ENCODE measurements around the gene RNF150. TPM values are rescaled to one million over a fixed set of nuclear protein-coding genes. Genes with fewer than 3 reads are reported as not detected.

Gene RNF150
- total and polyA plus RNA-seq, 9 donors = 7.6 to 43.2 (median 31.2) TPM

GRCh38 chr4:141118381-141118780 lies 14.9 kb downstream of the RNF150 start:
- no peak overlapping the region for H3K27ac ChIP-seq
- TF ChIP-seq CTCF (IDR thresholded peaks at IDR 0.05) = no peak
- no peak for TF ChIP-seq POLR2A (IDR thresholded peaks at IDR 0.05)
- no peak for TF ChIP-seq EP300 (IDR thresholded peaks at IDR 0.05)
- H3K36me3 ChIP-seq = no peaks in the 10 kb centered on the region
- DNase-seq = no peak
- H3K4me1 ChIP-seq (ENCODE audit: insufficient read depth) = no peaks in the 10 kb centered on the region
- H3K4me3 ChIP-seq = no peak overlapping the region
- intact Hi-C loops (cut with DNase I) = no loop called here
- no peaks in the 10 kb centered on the region for H3K9me3 ChIP-seq
- H3K27me3 ChIP-seq = no peaks in the 10 kb centered on the region
- 97 to 100% (median 98%) methylated on average over 2 of the region's 2 CpGs for WGBS, 3 donors

GRCh38 chr4:141117935-141118334 lies 15.3 kb downstream of the RNF150 start:
- H3K36me3 ChIP-seq = no peaks in the 10 kb centered on the region
- H3K4me1 ChIP-seq (ENCODE audit: insufficient read depth) = no peaks in the 10 kb centered on the region
- H3K4me3 ChIP-seq = no peak overlapping the region
- no peak overlapping the region for H3K27ac ChIP-seq
- 90 to 100% (median 98%) methylated on average over 1 of the region's 1 CpG for WGBS, 3 donors
- no peaks in the 10 kb centered on the region for H3K9me3 ChIP-seq
- intact Hi-C loops (cut with DNase I) = no loop called here
- no peaks in the 10 kb centered on the region for H3K27me3 ChIP-seq
- no peak for DNase-seq
- no peak for TF ChIP-seq POLR2A (IDR thresholded peaks at IDR 0.05)
- TF ChIP-seq CTCF (IDR thresholded peaks at IDR 0.05) = no peak
- no peak for TF ChIP-seq EP300 (IDR thresholded peaks at IDR 0.05)

GRCh38 chr4:141109983-141110382 lies 23.3 kb downstream of the RNF150 start:
- Histone ChIP-seq H3K9me3 (no peaks in the 10 kb centered on the region), H3K27ac (no peak overlapping the region), H3K4me1 (ENCODE audit: insufficient read depth) (no peaks in the 10 kb centered on the region), H3K4me3 (no peak overlapping the region), H3K27me3 (no peaks in the 10 kb centered on the region), H3K36me3 (no peaks in the 10 kb centered on the region)
- TF ChIP-seq POLR2A (IDR thresholded peaks at IDR 0.05) = no peak
- TF ChIP-seq CTCF (IDR thresholded peaks at IDR 0.05) = no peak
- TF ChIP-seq EP300 (IDR thresholded peaks at IDR 0.05) = no peak
- intact Hi-C loops (cut with DNase I) = no loop called here
- WGBS, 3 donors = 65 to 86% (median 79%) methylated on average over 4 of the region's 4 CpGs
- no peak for DNase-seq

GRCh38 chr4:141107927-141108326 lies 25.3 kb downstream of the RNF150 start:
- no peak overlapping the region for H3K4me3 ChIP-seq
- no peak overlapping the region for H3K27ac ChIP-seq
- no peaks in the 10 kb centered on the region for H3K27me3 ChIP-seq
- no peak for DNase-seq
- no peaks in the 10 kb centered on the region for H3K36me3 ChIP-seq
- WGBS, 3 donors = 96 to 100% (median 97%) methylated on average over 3 of the region's 3 CpGs
- TF ChIP-seq POLR2A (IDR thresholded peaks at IDR 0.05) = no peak
- TF ChIP-seq CTCF (IDR thresholded peaks at IDR 0.05) = no peak
- TF ChIP-seq EP300 (IDR thresholded peaks at IDR 0.05) = no peak
- no peaks in the 10 kb centered on the region for H3K9me3 ChIP-seq
- H3K4me1 ChIP-seq (ENCODE audit: insufficient read depth) = peaks cover 1% of the 10 kb centered on the region
- intact Hi-C loops (cut with DNase I) = no loop called here

GRCh38 chr4:141102367-141102766 lies 30.9 kb downstream of the RNF150 start:
- Histone ChIP-seq H3K36me3 (no peaks in the 10 kb centered on the region), H3K4me1 (ENCODE audit: insufficient read depth) (peaks cover 1% of the 10 kb centered on the region), H3K27ac (no peak overlapping the region), H3K4me3 (no peak overlapping the region), H3K9me3 (no peaks in the 10 kb centered on the region), H3K27me3 (no peaks in the 10 kb centered on the region)
- intact Hi-C loops (cut with DNase I) = no loop called here
- no peak for DNase-seq
- WGBS, 3 donors = 90 to 94% (median 93%) methylated on average over 3 of the region's 3 CpGs
- TF ChIP-seq EP300 (IDR thresholded peaks at IDR 0.05) = no peak
- TF ChIP-seq POLR2A (IDR thresholded peaks at IDR 0.05) = no peak
- no peak for TF ChIP-seq CTCF (IDR thresholded peaks at IDR 0.05)
